HuH-7.5 (cell line): ENCODE data around the gene PIGZ.

Source experiments
- DNase-seq: peaks from one replicate; pipeline ENCODE4 v3.0.0; 2011; ENCODE audit warnings: low spot score

Gene PIGZ

DNA sequence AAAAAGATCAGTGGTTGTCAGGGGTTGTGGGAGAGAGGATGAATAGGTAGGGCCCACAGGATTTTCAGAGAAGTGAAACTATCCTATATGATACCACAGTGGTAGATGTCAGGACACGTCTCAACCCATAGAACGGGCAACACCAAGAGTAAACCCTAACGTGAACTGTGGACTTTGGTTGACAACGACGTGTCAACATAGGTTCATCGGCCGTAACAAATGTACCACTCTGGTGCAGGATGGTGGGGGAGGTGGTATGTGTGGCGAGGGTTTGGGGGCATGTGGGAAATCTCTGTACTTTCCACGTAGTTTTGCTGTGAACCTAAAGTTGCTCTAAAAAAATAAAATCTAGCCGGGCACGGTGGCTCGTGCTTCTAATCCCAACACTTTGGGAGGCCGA is 13.0 kb upstream of the PIGZ start:
- no peak for DNase-seq

DNA sequence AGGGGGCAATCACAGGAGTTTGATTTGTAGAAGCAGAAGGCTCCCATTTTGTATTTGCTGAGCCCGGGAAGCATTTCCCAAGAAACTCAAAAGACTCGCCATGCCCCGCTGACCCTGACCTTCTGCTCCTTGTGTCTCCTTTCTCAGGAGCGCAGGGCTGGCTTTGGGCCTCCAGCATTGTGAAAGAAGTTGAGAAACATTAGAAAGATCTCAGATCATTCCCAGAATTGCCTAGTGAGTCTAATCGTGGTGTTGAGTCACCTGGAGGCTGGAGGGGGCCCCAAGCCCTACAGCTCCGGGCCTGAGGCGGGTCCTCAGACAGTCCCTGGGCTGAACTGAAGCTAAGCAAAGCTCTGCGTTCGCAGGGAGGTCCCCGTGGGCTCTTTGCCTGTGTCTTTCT is 10.9 kb upstream of the PIGZ start:
- no peak for DNase-seq

DNA sequence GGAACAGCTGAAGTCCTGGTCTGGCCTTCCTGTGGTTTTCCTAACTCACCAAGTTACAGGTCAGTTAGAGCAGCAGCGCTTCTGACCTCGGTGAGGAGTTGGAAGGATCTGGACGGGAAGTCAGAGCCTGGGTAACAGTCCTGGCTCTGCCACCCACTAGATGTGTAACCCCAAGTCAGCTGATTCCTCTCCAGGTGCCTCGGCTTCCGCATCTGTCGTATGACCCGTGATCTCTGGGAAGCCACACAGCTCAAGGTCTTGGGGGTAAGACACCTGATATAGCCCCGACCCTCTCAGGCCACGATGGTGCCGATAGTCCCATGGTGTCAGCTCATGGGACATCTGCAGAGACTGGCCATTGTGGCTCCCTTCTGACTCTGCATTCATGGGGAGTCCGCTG is 8.3 kb upstream of the PIGZ start:
- no peak for DNase-seq

DNA sequence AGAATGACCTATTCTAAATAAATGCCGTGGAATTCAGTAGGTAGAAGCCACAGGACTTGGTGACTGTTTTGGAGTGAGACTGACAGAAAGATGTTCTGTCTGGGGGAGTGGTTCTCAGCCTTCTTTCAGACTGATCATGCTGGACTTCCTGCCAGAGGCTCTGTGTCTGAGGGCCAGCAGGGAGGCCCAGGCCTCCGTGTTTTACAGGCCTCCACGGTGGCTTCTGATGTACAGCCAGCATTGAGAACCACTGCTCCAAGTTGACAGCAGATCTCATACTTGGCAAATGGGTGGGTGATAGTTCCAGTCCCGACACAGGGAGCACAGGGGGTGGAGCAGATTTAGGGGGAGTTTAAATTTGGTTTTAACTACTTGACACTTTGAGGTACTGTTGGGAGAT is 6.7 kb upstream of the PIGZ start:
- no peak for DNase-seq

DNA sequence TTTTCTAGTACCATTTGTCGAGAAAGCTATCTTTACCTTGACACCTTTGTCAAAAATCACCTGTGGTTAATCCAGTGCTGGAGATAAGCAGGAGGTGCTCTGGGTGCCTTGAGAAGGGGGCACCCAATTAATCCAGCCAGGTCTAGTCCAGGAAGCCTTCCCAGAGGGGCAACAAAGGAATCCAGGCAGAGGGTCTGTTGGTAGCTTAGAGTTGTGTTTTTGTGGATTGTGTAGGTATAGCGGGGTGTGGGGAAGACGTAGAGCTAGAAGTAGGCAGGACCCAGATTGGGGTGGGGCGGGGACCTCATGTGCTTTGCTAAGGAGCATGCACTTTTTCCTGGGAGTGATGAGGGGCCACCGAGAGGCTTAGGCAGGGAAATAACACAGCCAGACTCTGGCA is 6.0 kb upstream of the PIGZ start:
- no peak for DNase-seq

DNA sequence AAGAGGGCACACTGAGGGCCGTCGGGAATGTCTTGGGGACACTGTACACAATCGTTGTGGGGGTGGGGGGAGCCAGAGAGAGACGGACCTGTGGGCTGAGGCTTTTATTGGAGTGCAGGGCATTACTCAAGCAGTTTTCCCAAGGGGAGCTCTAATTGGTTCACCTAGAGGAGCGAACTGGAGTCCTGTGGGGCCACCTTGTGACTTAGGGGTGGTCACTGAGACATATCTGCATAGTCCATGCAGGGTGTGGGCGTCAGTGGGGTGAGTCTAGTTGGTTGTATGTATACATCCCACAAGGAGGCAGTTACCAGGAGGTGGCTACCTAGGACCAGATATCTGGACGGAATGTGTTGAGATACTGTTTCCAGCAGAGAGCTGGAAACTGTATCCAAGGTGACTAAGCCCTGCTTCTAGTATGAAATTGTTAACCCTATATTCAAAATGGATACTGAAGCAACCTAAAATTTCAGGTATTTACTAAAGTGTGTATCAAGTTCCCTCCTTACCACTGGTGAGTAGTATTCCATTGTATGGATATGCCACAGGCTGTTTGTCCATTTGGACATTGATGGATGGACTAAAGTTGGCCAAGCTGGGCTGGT is 2.6 kb upstream of the PIGZ start:
- no peak for DNase-seq

DNA sequence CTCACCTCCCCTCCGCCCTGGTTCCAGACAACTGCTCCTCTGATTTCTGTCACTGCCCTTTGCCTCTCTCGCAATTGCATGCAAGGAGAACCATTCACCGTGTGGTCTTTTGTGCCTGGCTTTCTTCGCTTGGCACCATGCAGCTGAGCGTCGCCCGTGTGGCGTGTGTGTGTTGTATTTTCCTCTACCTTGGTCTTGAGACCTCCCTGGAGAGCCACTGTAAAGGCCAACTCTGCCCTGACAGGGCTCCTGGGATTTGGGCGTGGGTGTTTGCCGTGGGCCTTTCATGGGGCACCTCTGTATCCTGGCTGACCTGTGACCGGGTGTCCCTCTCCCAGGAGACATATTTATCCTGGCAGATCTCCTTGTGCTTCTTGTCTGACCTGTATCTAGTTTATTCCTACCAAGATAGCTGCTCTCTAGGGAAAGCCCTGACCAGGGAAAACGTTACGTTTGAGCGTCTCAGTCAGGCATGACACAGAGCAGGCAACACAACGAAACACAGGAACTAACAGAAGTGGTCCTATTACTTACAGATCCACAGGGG is 2.0 kb upstream of the PIGZ start:
- no peak for DNase-seq

DNA sequence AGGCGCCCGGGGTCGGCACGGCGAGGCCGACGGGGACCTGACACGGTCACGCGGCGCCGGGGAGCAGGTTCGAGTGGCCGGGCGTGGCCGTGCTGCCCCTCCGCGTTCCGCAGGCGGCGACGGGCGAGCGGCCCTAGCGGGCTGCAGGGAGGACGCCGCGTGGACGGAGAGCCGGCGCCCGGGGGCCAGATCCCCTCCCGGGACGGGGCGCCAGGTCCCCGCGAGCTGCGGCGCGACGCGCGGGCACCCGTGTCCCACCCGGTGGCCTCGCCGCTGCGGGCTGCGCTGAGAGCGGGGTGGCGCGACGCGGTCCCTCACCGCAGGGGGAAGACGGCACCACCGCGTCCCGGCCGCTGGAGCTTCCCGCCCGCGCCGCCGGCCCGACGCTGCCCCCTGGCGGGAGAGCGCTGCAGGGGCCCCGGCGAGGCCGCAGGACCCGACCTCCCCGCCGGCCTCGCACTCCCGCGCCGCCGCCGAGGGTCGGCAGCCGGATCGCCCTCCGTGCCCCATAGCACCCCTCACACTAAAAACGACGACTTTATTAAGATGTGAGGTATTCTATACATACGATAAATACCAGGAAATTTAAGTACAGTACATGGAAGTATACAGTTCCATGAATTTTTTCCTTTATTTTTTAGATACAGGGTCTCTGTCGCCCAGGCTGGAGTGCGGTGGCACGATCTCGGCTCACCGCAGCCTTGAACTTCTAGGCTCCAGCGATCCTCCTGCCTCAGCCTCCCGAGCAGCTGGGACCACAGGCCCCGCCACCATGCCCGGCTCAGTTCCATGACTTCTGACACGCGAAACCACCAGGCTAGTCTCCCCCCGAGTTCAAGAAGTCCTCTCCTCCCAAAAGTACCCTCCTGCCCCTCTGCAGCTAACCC is 1.3 kb upstream of the PIGZ start:
- DNase-seq = peak; percentile 72

DNA sequence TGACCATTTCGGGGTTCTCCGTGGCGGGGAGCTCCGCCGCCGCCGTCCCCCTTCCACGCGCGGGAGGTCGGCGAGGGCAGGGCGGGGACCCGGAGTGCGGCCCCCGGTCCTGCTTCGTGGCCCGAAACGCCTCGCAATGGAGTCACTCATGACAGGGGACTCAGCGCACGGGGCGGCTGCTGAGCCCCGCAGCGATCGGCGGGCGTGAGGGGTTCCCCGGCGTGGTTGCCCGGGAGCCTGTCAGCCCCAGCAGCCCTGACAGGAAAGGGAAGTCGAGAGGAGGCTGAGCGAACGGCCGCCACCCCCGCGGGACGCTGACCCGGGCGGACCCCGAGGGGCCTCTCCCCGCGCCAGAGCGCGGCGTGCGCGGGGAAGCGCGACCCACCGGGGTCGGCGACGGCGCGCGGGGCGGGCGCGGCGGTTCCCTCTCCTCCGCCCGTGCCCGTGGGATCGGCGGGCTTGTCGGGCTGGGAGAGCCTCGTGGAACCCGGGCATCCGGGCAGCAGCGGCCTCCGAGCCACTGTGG is 564 bp upstream of the PIGZ start:
- peak; percentile 55 for DNase-seq

DNA sequence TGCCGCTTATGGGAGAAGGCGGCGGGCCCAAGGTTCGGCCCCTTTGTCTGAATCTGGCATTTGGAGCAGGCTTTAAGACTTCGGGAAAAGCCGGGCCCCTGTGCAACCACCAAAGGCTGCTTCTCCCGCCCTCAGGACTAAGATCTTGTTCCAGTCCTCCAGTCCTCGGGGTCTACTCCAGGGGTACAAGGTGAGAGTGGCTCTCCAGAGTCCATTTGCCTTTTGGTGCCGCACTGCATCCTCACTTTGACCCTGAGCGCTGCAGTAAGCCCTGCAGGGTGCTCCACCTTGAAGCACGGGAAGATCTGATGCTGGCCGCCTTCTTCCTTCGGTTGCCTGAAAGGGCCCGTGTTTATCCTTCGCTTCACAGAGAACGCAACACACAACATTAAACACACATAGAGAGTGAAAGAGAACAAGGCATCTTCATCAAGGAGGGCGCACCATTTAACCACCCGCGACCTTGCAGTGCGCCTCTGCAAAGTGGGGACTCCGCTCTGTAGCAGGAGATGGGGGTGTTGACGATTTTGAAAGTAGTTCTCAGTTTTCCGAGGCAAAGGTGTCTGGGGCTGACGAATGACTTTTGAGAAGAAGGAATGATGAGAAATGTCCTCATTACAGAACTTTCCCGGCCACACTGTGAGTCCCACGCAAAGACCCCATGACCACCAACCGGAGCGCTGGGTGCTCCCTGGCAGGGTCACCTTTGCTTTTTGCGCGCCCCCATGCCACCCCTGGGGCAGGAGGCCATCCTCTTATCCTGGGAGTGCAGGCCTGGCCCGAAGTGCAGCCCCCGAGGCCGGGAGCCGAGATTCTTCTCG is 1.0 kb downstream of the PIGZ start:
- DNase-seq = no peak

DNA sequence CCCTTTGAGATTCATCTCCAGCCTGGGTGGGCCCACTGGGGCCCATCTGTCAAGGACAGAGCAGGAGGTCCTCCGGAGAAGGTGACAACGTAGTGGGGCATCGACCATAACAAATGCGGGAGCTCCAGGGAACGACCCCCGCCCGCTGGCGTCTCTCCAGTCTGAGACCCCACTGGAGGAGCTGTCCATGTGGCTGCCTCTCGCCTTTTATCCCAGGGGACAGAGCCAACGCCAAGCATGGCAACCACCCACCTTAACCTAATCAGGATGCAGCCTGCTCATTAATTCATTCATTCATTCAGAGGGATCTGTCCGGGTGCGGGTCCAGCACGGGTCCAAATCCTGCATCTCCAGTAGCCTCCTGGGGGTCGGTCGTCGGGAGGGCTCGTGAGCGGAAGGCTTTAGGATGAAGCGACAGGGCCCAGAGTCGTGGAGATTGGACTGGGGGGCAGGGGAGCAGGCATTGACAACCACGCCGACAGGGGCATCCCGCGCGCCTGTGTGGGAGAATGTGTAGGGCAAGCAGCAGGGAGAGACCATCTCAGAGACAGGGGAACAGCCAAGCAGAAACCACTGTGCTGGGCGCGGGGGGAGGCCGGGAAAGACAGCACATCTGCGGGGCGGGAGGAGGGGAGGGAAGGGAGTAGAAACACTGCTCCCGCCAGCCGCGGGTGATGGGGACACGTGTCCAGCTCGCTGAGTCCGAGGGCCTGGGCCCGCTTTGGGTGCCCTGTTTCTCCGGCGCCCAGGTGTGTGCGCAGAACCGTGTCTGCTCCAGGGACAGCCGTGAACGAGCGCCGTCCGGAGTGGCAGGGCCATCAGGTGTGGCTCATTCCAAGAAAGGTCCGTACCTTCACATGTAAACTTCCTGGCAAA is 1.9 kb downstream of the PIGZ start:
- DNase-seq = no peak

DNA sequence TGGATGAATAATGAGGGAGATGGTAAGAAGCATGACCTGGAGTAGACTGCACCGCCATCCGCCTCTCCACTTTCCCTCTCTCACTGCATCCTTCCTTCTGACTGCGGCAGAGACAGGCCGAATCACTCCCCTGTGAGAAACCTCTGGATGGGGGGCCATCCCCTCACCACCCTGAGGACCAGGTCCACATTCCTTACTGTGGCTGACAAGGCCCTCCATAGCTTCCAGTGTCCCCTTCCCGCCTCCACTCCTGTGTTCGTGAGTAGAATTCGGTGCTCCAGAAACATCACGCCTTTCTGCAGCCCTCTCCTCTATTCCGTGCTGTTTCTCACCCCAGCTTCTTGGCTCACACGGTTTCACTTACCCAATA is 2.8 kb downstream of the PIGZ start:
- no peak for DNase-seq

DNA sequence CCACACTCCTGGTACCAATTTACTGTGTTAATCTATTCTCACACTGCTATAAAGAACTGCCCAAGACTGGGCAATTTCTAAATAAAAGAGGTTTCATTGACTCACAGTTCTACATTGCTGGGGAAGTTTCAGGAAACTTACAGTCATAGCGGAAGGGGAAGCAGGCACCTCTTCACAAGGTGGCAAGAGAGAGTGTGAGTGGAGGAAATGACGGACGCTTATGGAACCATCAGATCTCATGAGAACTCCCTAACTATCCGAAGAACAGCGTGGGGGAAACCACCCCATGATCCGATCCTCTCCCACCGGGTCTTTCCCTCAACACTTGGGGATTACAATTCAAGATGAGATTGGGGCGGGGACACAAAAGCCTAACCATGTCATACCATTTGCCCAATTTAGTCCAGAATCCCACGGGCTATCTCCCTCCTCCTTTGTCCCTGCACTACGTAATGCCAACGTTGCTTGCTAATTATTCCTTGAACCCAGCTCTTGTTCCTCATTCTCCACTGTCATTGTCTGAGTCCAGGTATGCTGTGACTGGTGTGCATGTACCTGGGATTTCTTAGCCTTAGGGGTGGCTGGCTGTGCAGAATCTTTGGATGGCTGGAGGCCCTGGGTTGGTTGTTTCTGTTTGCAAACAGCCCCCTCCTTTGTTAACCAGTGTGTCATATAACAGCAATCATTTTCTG is 3.4 kb downstream of the PIGZ start:
- DNase-seq = no peak

DNA sequence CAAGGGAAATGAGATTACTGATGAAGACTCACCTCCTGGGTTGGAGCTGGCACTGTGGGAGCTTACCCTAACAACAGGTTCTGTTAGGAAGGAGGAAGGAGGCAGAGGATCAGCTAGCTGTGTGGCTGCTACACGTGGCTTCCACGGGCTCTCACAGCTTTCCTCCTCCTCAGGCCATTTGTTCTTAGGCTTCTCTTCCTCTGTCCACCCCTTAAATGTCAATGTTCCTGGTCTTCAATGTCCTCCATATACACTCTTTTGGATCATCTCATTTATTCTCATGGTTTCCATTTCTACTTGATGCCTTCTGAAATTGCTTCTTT is 5.0 kb downstream of the PIGZ start:
- DNase-seq = no peak

DNA sequence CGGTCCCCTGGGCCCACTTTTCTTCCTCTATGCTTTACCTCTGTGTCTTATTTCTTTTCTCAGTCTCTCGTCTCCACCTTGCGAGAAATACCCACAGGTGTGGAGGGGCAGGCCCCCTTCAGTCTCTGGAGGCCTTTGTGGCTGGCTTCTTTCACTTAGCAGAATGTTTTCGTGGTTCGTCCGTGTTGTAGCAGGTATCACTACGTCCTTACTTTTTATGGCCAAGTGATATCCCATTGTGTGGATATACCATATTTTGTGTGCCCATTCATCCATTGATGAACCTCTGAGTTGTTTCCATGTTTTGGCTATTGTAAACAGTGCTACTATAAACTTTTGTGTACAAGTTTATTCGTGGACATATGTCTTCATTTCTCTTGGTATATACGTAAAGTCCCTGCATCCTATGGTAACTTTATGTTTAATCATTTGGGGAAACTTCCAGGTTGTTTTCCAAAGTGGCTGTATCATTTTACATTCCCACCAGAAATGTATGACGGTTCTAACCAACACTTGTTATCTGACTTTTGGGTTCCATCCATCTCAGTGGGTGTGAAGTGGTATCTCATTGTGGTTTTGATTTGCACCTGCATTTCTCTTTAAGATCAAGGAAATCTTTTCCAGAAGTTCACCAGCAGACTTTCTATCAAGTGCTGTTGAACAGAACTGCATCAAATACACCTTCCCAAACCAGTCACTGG is 5.6 kb downstream of the PIGZ start:
- DNase-seq = no peak

DNA sequence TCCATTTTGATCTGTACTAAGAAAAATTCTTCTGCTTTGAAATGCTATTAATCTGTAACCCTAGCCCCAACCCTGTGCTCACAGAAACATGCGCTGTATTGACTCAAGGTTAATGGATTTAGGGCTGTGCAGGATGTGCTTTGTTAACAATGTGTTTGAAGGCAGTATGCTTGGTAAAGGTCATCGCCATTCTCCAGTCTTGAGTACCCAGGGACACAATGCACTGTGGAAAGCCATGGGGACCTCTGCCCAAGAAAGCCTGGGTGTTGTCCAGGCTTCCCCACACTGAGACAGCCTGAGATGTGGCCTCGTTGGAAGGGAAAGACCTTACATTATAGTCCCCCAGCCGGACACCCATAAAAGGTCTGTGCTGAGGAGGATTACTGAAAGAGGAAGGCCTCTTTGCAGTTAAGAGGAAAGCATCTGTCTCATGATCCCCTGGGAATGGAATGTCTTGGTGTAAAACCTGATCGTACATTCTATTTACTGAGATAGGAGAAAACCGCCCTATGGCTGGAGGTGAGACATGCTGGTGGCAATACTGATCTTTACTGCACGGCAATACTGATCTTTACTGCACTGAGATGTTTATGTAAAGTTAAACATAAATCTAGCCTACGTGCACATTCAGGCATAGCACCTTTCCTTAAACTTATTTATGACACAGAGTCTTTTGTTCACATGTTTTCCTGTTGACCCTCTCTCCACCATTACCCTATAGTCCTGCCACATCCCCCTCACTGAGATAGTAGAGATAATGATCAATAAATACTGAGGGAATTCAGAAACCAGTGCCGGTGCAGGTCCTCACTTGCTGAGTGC is 6.3 kb downstream of the PIGZ start:
- DNase-seq = no peak

DNA sequence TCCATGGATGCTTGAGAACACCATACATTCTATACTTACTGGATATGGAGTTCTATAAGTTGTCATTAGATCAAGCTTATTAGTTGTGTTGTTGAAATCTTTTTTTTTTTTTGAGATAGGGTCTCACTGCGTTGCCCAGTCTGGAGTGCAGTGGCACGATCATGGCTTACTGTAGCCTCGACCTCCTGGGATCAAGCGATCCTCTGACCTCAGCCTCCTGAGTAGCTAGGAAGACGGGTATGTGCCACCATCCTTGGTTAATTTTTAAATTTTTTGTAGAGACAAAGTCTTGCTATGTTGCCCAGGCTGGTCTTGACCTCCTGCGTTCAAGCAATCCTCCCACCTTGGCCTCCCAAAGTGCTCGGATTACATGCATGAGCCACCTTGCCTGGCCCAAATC is 13.8 kb downstream of the PIGZ start:
- DNase-seq = no peak

DNA sequence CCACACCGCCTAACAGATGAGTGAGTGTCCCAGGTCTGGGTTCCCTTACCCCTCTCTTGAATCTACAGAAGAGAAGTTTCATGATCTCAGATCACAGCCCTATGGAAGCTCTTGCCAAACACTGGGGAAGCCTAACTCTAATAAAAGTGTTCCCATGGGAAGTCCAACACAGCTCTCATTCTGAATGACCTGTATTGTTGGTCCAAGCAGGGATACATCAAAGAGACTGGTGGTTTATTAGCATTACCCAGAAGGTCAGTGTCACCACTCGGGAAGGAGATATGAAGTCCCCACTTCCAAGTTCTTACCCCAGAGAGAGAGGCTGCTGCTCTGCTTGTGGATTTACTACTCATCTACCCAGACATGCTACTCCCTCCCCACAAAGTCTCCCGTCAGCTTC is 17.3 kb downstream of the PIGZ start:
- DNase-seq = no peak

DNA sequence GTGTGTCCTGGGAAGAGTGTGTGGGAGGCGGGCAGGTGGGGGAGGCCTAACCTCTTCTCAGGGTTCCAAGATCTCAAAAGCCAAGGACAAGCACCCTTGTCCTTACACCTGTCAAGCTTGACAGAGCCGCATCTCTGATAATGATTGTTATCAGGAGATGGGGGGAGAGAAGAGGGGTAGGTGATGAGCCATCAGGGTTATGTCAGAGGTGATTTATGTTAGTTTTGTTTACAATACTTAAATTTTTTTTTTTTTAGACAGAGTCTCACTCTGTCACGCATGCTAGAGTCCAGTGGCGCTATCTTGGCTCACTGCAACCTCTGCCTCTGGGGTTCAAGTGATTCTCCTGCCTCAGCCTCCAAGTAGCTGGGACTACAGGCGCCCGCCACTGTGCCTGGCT is 18.9 kb downstream of the PIGZ start:
- DNase-seq = no peak

DNA sequence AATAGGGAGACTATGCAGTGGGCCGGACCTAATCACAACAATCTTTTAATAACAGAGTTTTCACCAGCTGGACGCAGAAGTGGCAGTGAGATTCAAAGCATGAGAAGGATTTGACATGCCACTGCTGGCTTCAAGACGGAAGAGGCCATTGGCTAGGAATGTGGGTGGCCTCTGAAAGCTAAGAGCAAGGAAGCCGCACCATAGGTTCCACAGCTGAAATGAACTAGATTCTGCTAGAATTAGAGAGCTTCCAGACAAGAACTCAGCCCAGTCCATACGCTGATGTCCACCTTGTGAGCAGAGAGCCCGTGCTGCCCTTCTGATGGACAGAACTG is 19.4 kb downstream of the PIGZ start:
- DNase-seq = no peak
